Neural cell (in vitro differentiated cells): ENCODE results near the gene FABP1. TPM values are rescaled to one million over a fixed set of nuclear protein-coding genes. Genes with fewer than 3 reads are reported as not detected.

Source experiments
- H2AFZ ChIP-seq: fragments of 200-600, 300-800 bp; sonication (generic), shearing (Covaris generic); 2 replicates; pipeline ENCODE4 v1.6.0; 2014; ENCODE audit warnings: low read depth, mild to moderate bottlenecking, antibody characterized with exemption, low read length, moderate library complexity
- H3F3A ChIP-seq: fragments of 200-600 bp; shearing (Covaris generic); 2 replicates; pipeline ENCODE4 v1.6.1; 2016; ENCODE audit warnings: mild to moderate bottlenecking, moderate library complexity, mixed read lengths, antibody characterized with exemption, low read length; ENCODE audit not compliant: insufficient read depth, poor library complexity, severe bottlenecking
- H3K27ac ChIP-seq: fragments of 200-600, 300-800 bp; sonication (generic), shearing (Covaris generic); 2 replicates; pipeline ENCODE4 v1.5.1; 2014; ENCODE audit warnings: mild to moderate bottlenecking, low read length, moderate library complexity
- H3K27me3 ChIP-seq: fragments of 300-800, 200-600 bp; sonication (generic), shearing (Covaris generic); 2 replicates; pipeline ENCODE4 v1.6.0; 2014; ENCODE audit warnings: mild to moderate bottlenecking, low read depth, low read length, moderate library complexity; ENCODE audit not compliant: insufficient read depth
- H3K36me3 ChIP-seq: fragments of 300-800, 200-600 bp; sonication (generic), shearing (Covaris generic); 2 replicates; pipeline ENCODE4 v1.5.1; 2014; ENCODE audit warnings: mild to moderate bottlenecking, antibody characterized with exemption, low read length, moderate library complexity; ENCODE audit not compliant: insufficient read depth
- H3K4me2 ChIP-seq: fragments of 300-800, 200-600 bp; sonication (generic), shearing (Covaris generic); 2 replicates; pipeline ENCODE4 v1.6.0; 2014; ENCODE audit warnings: mild to moderate bottlenecking, low read length
- H3K4me3 ChIP-seq: fragments of 300-800, 200-600 bp; sonication (generic), shearing (Covaris generic); 2 replicates; pipeline ENCODE4 v1.5.1; 2014; ENCODE audit warnings: mild to moderate bottlenecking, low read length, moderate library complexity
- H3K79me2 ChIP-seq: fragments of 200-600 bp; shearing (Covaris generic); replicated peaks from 2 replicates; pipeline ENCODE4 v1.6.0; 2014; ENCODE audit warnings: mild to moderate bottlenecking, low read length, moderate library complexity; ENCODE audit not compliant: insufficient read depth
- H3K9ac ChIP-seq: fragments of 300-800, 200-600 bp; sonication (generic), shearing (Covaris generic); 2 replicates; pipeline ENCODE4 v1.6.1; 2016; ENCODE audit warnings: mild to moderate bottlenecking, low read length, mixed read lengths
- H3K9me2 ChIP-seq: fragments of 200-600 bp; shearing (Covaris generic); 2 replicates; pipeline ENCODE4 v1.6.1; 2016; ENCODE audit warnings: mild to moderate bottlenecking, low read length, mixed read lengths; ENCODE audit not compliant: insufficient read depth
- H3K9me3 ChIP-seq: fragments of 200-600, 300-800 bp; sonication (generic), shearing (Covaris generic); 2 replicates; pipeline ENCODE4 v1.6.1; 2016; ENCODE audit warnings: mild to moderate bottlenecking, mixed run types, low read length, moderate library complexity, mixed read lengths
- H4K20me1 ChIP-seq: fragments of 200-600 bp; shearing (Covaris generic); 2 replicates; pipeline ENCODE4 v1.6.1; 2016; ENCODE audit warnings: mild to moderate bottlenecking, mixed run types; ENCODE audit not compliant: insufficient read depth
- EP300 ChIP-seq: fragments of 450-650 bp; conservative IDR thresholded peaks from 2 replicates; pipeline ENCODE4 v1.6.1; 2014; ENCODE audit warnings: antibody characterized with exemption, mild to moderate bottlenecking, moderate library complexity; ENCODE audit not compliant: poor library complexity, severe bottlenecking
- EZH2 ChIP-seq: fragments of 200-600, 300-800 bp; shearing (Covaris generic), sonication (generic); IDR thresholded peaks from 2 replicates; pipeline ENCODE4 v1.6.1; 2014; ENCODE audit warnings: antibody characterized with exemption, low read length, borderline replicate concordance, mild to moderate bottlenecking; ENCODE audit not compliant: insufficient read depth, poor library complexity, severe bottlenecking
- MXI1 ChIP-seq: fragments of 450-650 bp; conservative IDR thresholded peaks from 2 replicates; pipeline ENCODE4 v1.6.1; 2014; ENCODE audit warnings: antibody characterized with exemption, mild to moderate bottlenecking; ENCODE audit not compliant: poor library complexity, severe bottlenecking
- POLR2AphosphoS5 ChIP-seq: IDR thresholded peaks from 2 replicates; pipeline ENCODE4 v1.6.1; 2012
- RAD21 ChIP-seq: fragments of 450-650 bp; conservative IDR thresholded peaks from 2 replicates; pipeline ENCODE4 v1.6.1; 2014; ENCODE audit warnings: antibody characterized with exemption, mild to moderate bottlenecking, moderate library complexity
- SMC3 ChIP-seq: fragments of 450-650 bp; conservative IDR thresholded peaks from 2 replicates; pipeline ENCODE4 v1.6.1; 2014; ENCODE audit warnings: antibody characterized with exemption, mild to moderate bottlenecking, moderate library complexity; ENCODE audit not compliant: poor library complexity
- TAF1 ChIP-seq: IDR thresholded peaks from 2 replicates; pipeline ENCODE4 v1.6.1; 2012; ENCODE audit warnings: low read depth
- polyA plus RNA-seq: library from polyadenylated mRNA; depleted of rRNA; stranded (reverse); fragments of >200 nt; gene quantifications from 2 replicates; pipeline ENCODE4 v1.2.3, GENCODE V29; 2014
- TF ChIP-seq, protein P1 (sequence below): IDR thresholded peaks from 2 replicates; pipeline ENCODE4 v1.6.1; 2012; ENCODE audit warnings: borderline replicate concordance
- TF ChIP-seq, protein P2 (sequence below): fragments of 450-650 bp; IDR thresholded peaks from 2 replicates; pipeline ENCODE4 v1.5.1; 2014; ENCODE audit warnings: antibody characterized with exemption, mild to moderate bottlenecking, moderate library complexity; ENCODE audit not compliant: poor library complexity, severe bottlenecking

The FABP1 gene
- polyA plus RNA-seq, 1 donor from 2014 or later = not detected

DNA sequence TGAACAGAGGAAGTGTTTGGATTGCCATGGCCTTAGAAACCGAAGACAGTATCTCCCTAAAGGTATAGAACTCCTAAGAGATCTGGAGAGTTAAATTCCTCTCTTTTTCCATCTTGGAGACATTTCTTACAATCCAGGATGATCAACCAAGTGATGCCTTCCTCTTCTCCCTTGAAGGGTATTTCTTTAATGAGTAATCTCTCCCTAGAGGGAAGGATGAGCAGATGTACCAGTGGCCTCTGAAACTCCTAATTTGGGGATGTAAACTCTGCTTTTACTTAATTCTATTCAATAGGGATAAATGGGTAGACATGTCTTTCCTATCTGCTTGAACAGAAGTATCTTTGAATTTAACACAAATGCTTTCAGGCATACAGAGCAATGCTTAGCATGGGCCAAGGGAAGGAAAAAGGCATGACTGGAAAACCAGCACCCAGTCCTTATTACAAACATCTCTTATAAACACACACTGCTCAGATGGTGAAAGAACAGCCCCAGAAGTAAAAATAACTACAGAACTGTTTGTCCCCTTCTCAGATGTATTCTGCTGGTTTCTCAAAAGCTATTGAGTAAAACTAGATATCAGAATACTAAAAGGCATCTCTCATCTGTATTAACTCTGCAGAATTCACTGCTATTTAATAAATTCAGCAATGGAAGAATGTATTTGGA is 37.6 kb upstream of the FABP1 start:
- Histone ChIP-seq H2AFZ (no peak overlapping the region), H3K36me3 (no peaks in the 10 kb centered on the region), H3K9ac (no peak overlapping the region), H3K4me2 (no peak overlapping the region), H3K79me2 (no peaks in the 10 kb centered on the region), H3K9me3 (no peaks in the 10 kb centered on the region), H3K9me2 (no peaks in the 10 kb centered on the region), H3F3A (no peaks in the 10 kb centered on the region), H4K20me1 (no peaks in the 10 kb centered on the region), H3K4me3 (no peak overlapping the region), H3K27me3 (no peaks in the 10 kb centered on the region), H3K27ac (no peak overlapping the region)
- TF ChIP-seq EZH2 (no peak), POLR2AphosphoS5 (no peak), TAF1 (no peak), RAD21 (no peak), MXI1 (no peak), SMC3 (no peak), EP300 (no peak)
- TF ChIP-seq, protein P1, sequence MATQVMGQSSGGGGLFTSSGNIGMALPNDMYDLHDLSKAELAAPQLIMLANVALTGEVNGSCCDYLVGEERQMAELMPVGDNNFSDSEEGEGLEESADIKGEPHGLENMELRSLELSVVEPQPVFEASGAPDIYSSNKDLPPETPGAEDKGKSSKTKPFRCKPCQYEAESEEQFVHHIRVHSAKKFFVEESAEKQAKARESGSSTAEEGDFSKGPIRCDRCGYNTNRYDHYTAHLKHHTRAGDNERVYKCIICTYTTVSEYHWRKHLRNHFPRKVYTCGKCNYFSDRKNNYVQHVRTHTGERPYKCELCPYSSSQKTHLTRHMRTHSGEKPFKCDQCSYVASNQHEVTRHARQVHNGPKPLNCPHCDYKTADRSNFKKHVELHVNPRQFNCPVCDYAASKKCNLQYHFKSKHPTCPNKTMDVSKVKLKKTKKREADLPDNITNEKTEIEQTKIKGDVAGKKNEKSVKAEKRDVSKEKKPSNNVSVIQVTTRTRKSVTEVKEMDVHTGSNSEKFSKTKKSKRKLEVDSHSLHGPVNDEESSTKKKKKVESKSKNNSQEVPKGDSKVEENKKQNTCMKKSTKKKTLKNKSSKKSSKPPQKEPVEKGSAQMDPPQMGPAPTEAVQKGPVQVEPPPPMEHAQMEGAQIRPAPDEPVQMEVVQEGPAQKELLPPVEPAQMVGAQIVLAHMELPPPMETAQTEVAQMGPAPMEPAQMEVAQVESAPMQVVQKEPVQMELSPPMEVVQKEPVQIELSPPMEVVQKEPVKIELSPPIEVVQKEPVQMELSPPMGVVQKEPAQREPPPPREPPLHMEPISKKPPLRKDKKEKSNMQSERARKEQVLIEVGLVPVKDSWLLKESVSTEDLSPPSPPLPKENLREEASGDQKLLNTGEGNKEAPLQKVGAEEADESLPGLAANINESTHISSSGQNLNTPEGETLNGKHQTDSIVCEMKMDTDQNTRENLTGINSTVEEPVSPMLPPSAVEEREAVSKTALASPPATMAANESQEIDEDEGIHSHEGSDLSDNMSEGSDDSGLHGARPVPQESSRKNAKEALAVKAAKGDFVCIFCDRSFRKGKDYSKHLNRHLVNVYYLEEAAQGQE = no peak
- TF ChIP-seq, protein P2, sequence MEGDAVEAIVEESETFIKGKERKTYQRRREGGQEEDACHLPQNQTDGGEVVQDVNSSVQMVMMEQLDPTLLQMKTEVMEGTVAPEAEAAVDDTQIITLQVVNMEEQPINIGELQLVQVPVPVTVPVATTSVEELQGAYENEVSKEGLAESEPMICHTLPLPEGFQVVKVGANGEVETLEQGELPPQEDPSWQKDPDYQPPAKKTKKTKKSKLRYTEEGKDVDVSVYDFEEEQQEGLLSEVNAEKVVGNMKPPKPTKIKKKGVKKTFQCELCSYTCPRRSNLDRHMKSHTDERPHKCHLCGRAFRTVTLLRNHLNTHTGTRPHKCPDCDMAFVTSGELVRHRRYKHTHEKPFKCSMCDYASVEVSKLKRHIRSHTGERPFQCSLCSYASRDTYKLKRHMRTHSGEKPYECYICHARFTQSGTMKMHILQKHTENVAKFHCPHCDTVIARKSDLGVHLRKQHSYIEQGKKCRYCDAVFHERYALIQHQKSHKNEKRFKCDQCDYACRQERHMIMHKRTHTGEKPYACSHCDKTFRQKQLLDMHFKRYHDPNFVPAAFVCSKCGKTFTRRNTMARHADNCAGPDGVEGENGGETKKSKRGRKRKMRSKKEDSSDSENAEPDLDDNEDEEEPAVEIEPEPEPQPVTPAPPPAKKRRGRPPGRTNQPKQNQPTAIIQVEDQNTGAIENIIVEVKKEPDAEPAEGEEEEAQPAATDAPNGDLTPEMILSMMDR = no peak

DNA sequence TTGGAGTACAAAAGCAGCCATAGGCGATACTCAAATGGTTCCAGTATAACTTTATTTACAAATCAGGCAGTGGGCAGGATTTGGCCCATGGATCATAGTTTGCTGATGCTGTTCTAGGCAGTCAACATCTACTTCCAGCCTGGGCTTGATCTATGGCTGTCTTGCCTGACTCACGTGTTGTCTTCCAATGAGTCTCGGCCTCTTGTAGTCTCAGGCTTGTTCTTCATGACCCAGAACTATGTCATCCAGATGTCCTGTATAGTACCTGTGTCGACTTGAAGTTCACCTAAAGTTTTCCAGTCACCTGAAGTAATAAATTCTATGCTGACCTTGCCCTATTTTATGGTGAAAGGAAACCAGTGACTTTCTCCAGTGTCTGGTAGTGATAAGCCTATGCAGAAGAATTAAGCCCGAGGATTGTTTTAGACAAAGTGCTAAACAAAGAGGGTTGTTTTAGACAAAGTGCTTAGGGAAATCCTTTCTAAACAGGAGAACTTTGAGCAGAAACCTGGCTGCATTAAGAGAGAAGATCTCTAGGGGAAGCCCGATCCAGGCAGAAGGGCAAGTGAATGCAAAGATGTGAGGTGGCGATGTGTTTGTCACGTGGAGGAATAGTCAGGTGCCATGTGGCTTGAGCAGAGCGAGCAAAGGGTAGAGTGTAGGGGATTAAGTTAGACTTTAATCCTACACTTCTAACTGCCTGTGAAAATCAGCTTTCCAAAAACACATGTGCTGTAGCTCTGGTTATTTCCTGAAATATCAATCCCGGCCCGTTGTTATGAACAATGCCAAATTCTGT is 33.8 kb upstream of the FABP1 start:
- no peak overlapping the region for H2AFZ ChIP-seq
- H3K4me2 ChIP-seq = no peak overlapping the region
- no peaks in the 10 kb centered on the region for H3K79me2 ChIP-seq
- no peak overlapping the region for H3K4me3 ChIP-seq
- TF ChIP-seq TAF1 = no peak
- TF ChIP-seq, protein P1 = no peak
- TF ChIP-seq RAD21 = no peak
- H3K27ac ChIP-seq = no peak overlapping the region
- no peaks in the 10 kb centered on the region for H3K36me3 ChIP-seq
- no peaks in the 10 kb centered on the region for H4K20me1 ChIP-seq
- H3K9ac ChIP-seq = no peak overlapping the region
- no peaks in the 10 kb centered on the region for H3K9me2 ChIP-seq
- H3F3A ChIP-seq = no peaks in the 10 kb centered on the region
- no peaks in the 10 kb centered on the region for H3K9me3 ChIP-seq
- H3K27me3 ChIP-seq = no peaks in the 10 kb centered on the region
